ENCODE results near the gene NUS1. TPM values are rescaled to one million over a fixed set of nuclear protein-coding genes. Genes with fewer than 3 reads are reported as not detected.

The NUS1 gene
- total and polyA plus RNA-seq, 10 of the 15 experiments (the other 5 are each of a cell fraction or from before 2014, with no cell fraction given): 16.7 to 46.5 (median 22.1) TPM

- FAIRE-seq (no peak), ATAC-seq (no peak), DNase-seq (ENCODE audit: low read depth, low spot score) (no peak)
- H3K4me3 ChIP-seq: no peak overlapping the region
- WGBS (ENCODE audit: insufficient coverage, insufficient replicate concordance, low lambda C conversion rate, missing lambda C conversion rate): 0% methylated on average over 1 of the region's 1 CpG
- ChIA-PET RAD21 (ENCODE audit: unreplicated experiment) (no interaction called here), CTCF (interaction anchor here (1.0 to 1.1 kb wide), 2 partner anchors 9 to 248 kb away, joined by 3 read pairs; no protein-coding TSS in a partner anchor), SMC1A (ENCODE audit: uncharacterized antibody, unreplicated experiment) (interaction anchor here (2.2 kb wide), 1 partner anchor 9 kb away, joined by 8 read pairs; no protein-coding TSS in a partner anchor), POLR2A (no interaction called here)
- no peak overlapping the region for H3K27ac ChIP-seq (ENCODE audit: control insufficient read depth, insufficient read depth)
- H3K4me2 ChIP-seq (ENCODE audit: control insufficient read depth, insufficient read depth): no peak overlapping the region
- no peaks in the 10 kb centered on the region for H4K20me1 ChIP-seq (ENCODE audit: control insufficient read depth, insufficient read depth)
- intact Hi-C loops (cut with micrococcal nuclease; ENCODE audit: unreplicated experiment): no loop called here
- in situ Hi-C loops (cut with MboI): no loop called here
- H3K9me3 ChIP-seq (replicated peaks; ENCODE audit: control insufficient read depth, insufficient read depth, low read length): no peaks in the 10 kb centered on the region
- H3K27me3 ChIP-seq (replicated peaks in 1 of 2; ENCODE audit: control insufficient read depth in 2 of 2, insufficient read depth in 2 of 2, low read length in 1 of 2): no peaks in the 10 kb centered on the region
- no peaks in the 10 kb centered on the region for H3K79me2 ChIP-seq (ENCODE audit: control insufficient read depth, insufficient read depth, low read length)
- H3K9ac ChIP-seq (ENCODE audit: control insufficient read depth, insufficient read depth, low read length): no peak overlapping the region
- H2AFZ ChIP-seq (ENCODE audit: control insufficient read depth, low read depth, low read length): no peak overlapping the region
- no peaks in the 10 kb centered on the region for H3K36me3 ChIP-seq (ENCODE audit: control insufficient read depth in 2 of 2, insufficient read depth in 2 of 2, low read length in 1 of 2)
- BruUV-seq (replicated peaks): no TSS peak
- H3K4me1 ChIP-seq (ENCODE audit: control insufficient read depth, insufficient read depth, low read length): no peaks in the 10 kb centered on the region
- no peak for TF ChIP-seq ASH2L (IDR thresholded peaks at IDR 0.05; ENCODE audit: borderline replicate concordance, low read depth)
- no peak for TF ChIP-seq RFX5 (IDR thresholded peaks at IDR 0.05; ENCODE audit: low read depth, low read length)
- no peak for TF ChIP-seq ELK1 (IDR thresholded peaks at IDR 0.05; ENCODE audit: low read depth, low read length)
- TF ChIP-seq ATF7 (IDR thresholded peaks at IDR 0.05; ENCODE audit: low read depth): no peak
- TF ChIP-seq, protein P1, sequence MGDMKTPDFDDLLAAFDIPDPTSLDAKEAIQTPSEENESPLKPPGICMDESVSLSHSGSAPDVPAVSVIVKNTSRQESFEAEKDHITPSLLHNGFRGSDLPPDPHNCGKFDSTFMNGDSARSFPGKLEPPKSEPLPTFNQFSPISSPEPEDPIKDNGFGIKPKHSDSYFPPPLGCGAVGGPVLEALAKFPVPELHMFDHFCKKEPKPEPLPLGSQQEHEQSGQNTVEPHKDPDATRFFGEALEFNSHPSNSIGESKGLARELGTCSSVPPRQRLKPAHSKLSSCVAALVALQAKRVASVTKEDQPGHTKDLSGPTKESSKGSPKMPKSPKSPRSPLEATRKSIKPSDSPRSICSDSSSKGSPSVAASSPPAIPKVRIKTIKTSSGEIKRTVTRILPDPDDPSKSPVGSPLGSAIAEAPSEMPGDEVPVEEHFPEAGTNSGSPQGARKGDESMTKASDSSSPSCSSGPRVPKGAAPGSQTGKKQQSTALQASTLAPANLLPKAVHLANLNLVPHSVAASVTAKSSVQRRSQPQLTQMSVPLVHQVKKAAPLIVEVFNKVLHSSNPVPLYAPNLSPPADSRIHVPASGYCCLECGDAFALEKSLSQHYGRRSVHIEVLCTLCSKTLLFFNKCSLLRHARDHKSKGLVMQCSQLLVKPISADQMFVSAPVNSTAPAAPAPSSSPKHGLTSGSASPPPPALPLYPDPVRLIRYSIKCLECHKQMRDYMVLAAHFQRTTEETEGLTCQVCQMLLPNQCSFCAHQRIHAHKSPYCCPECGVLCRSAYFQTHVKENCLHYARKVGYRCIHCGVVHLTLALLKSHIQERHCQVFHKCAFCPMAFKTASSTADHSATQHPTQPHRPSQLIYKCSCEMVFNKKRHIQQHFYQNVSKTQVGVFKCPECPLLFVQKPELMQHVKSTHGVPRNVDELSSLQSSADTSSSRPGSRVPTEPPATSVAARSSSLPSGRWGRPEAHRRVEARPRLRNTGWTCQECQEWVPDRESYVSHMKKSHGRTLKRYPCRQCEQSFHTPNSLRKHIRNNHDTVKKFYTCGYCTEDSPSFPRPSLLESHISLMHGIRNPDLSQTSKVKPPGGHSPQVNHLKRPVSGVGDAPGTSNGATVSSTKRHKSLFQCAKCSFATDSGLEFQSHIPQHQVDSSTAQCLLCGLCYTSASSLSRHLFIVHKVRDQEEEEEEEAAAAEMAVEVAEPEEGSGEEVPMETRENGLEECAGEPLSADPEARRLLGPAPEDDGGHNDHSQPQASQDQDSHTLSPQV (IDR thresholded peaks at IDR 0.05): no peak
- no peak for TF ChIP-seq SREBF1 (IDR thresholded peaks at IDR 0.05; ENCODE audit: low read length)
- TF ChIP-seq ZNF384 (IDR thresholded peaks at IDR 0.05; ENCODE audit: borderline replicate concordance, low read depth, low read length): no peak
- TF ChIP-seq POLR2A (IDR thresholded peaks at IDR 0.05; ENCODE audit: low read depth, low read length): no peak
- TF ChIP-seq ZBTB33 (IDR thresholded peaks at IDR 0.05): no peak
- no peak for TF ChIP-seq ZBED1 (IDR thresholded peaks at IDR 0.05; ENCODE audit: borderline replicate concordance)
- no peak for TF ChIP-seq HDAC6 (IDR thresholded peaks at IDR 0.05; ENCODE audit: unreplicated experiment)
- no peak for TF ChIP-seq PML (IDR thresholded peaks at IDR 0.05; ENCODE audit: low read length)
- TF ChIP-seq ZSCAN29 (IDR thresholded peaks at IDR 0.05): no peak
- no peak for TF ChIP-seq BCL11A (IDR thresholded peaks at IDR 0.05; ENCODE audit: low read depth, low read length)
- no peak for TF ChIP-seq MEF2A (IDR thresholded peaks at IDR 0.05; ENCODE audit: insufficient read depth, low read depth, low read length)
- TF ChIP-seq, protein P2, sequence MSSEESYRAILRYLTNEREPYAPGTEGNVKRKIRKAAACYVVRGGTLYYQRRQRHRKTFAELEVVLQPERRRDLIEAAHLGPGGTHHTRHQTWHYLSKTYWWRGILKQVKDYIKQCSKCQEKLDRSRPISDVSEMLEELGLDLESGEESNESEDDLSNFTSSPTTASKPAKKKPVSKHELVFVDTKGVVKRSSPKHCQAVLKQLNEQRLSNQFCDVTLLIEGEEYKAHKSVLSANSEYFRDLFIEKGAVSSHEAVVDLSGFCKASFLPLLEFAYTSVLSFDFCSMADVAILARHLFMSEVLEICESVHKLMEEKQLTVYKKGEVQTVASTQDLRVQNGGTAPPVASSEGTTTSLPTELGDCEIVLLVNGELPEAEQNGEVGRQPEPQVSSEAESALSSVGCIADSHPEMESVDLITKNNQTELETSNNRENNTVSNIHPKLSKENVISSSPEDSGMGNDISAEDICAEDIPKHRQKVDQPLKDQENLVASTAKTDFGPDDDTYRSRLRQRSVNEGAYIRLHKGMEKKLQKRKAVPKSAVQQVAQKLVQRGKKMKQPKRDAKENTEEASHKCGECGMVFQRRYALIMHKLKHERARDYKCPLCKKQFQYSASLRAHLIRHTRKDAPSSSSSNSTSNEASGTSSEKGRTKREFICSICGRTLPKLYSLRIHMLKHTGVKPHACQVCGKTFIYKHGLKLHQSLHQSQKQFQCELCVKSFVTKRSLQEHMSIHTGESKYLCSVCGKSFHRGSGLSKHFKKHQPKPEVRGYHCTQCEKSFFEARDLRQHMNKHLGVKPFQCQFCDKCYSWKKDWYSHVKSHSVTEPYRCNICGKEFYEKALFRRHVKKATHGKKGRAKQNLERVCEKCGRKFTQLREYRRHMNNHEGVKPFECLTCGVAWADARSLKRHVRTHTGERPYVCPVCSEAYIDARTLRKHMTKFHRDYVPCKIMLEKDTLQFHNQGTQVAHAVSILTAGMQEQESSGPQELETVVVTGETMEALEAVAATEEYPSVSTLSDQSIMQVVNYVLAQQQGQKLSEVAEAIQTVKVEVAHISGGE (CRISPR knock-in tag; IDR thresholded peaks at IDR 0.05): no peak
Observed at GRCh38 chr6:117629119-117629660, 46.1 kb upstream of the NUS1 start.
